Left cardiac atrium (tissue), 4 donors: ENCODE measurements around the gene GOLGA8G. TPM values are rescaled to one million over a fixed set of nuclear protein-coding genes. Genes with fewer than 3 reads are reported as not detected.
"Not testable (repeated sequence)": the region's sequence is repeated elsewhere in the genome, so short reads cannot be mapped to it uniquely, and the experiment has no call there.

Experiments
- ATAC-seq, 2 donors: fragments of 200-7000 bp; cut with Tn5 transposase; one replicate each; pipeline ENCODE4 v1.9.1; 2020; ENCODE audit warnings: mild to moderate bottlenecking in 2 of 2, moderate library complexity in 2 of 2
- DNase-seq: peaks from one replicate; pipeline ENCODE4 v3.0.0-alpha.2; 2020
- intact Hi-C, 2 donors: fragments of 100-400 bp; cut with DNase I; formaldehyde crosslinking; loops; one replicate each; pipeline versions ENCODE4 v1.14.1 to v1.15.1; 2022 to 2023
- long read RNA-seq: library from polyadenylated mRNA; unstranded; transcript quantifications from one replicate; pipeline ENCODE4 v2.0.0, GENCODE V29; 2021
- microRNA-seq, 2 donors: library from miRNA; unstranded; fragments of <30 nt; microRNA quantifications; one replicate each; pipeline ENCODE4 v1.2.0, GENCODE V29; 2020
- total RNA-seq, 2 donors: library from RNA; stranded (reverse); fragmentation: NEBNext Ultra II Directional; extraction: Animal tissue kit (Norgen Biotek cat#: 25700); gene quantifications; one replicate each; pipeline ENCODE4 v1.2.1, GENCODE V29; 2021
- donor health status: DM: no; HTN: yes; CAD: no.
- donor health status: DM: no; HTN: yes; CAD: no; lungs with severe emphysema.
- donor health status: DM: yes; HTN: yes; CAD: no.
- donor health status: Dilated cardiomyopathy.

The GOLGA8G gene
- total RNA-seq: not detected
- long read RNA-seq: 0 reads

- intact Hi-C loops, ATAC-seq: not testable (repeated sequence)
- peak; percentile 6 for DNase-seq
Measured at GRCh38 chr15:28532954-28533353, at the start of gene GOLGA8G. GOLGA8G (minus strand) TSS chr15:28532971; CDS start chr15:28532909, 62 bp downstream.

GRCh38 chr15:28573351-28573750 is 40.6 kb upstream of the GOLGA8G start:
- intact Hi-C loops, DNase-seq, ATAC-seq: not testable (repeated sequence)

GRCh38 chr15:28553268-28553667 is 20.5 kb upstream of the GOLGA8G start, which contains the start of gene GOLGA6L25:
GOLGA6L25 (plus strand) TSS chr15:28553568; CDS start chr15:28553629, 61 bp downstream.
- DNase-seq, ATAC-seq, intact Hi-C loops: not testable (repeated sequence)

GRCh38 chr15:28515208-28515607 is 17.6 kb downstream of the GOLGA8G start:
- ATAC-seq, DNase-seq, intact Hi-C loops: not testable (repeated sequence)

- ATAC-seq, DNase-seq, intact Hi-C loops: not testable (repeated sequence)
Measured at GRCh38 chr15:28514128-28514527, 18.6 kb downstream of the GOLGA8G start.

GRCh38 chr15:28508217-28508889 is 24.4 kb downstream of the GOLGA8G start:
- DNase-seq, intact Hi-C loops: not testable (repeated sequence)
- peak; percentile 23 for ATAC-seq

GRCh38 chr15:28481340-28481739 is 51.4 kb downstream of the GOLGA8G start:
- intact Hi-C loops, DNase-seq, ATAC-seq: not testable (repeated sequence)

Small RNAs within 50 kb of the gene (microRNA-seq; reads per million reads assigned to microRNA genes)
- gene MIR4509-3: 0 reads per million in 2 donors

Other genes starting within 250 kb of the GOLGA8G start
- 10 to 100 TPM; 46.5 to 46.8 TPM for gene HERC2, start 210.8 kb downstream of the GOLGA8G start, total RNA-seq
- gene GOLGA6L24, start 174.9 kb downstream of the GOLGA8G start, total RNA-seq: not detected
- not detected for gene GOLGA8F, start 154.3 kb downstream of the GOLGA8G start, total RNA-seq
- not detected for gene GOLGA6L25, start 20.6 kb upstream of the GOLGA8G start, total RNA-seq
- 1 to 10 TPM; 2.5 to 2.9 TPM for gene GOLGA8M, start 179.4 kb upstream of the GOLGA8G start, total RNA-seq